ENCODE measurements around the gene GET4.

The GET4 gene

DNA sequence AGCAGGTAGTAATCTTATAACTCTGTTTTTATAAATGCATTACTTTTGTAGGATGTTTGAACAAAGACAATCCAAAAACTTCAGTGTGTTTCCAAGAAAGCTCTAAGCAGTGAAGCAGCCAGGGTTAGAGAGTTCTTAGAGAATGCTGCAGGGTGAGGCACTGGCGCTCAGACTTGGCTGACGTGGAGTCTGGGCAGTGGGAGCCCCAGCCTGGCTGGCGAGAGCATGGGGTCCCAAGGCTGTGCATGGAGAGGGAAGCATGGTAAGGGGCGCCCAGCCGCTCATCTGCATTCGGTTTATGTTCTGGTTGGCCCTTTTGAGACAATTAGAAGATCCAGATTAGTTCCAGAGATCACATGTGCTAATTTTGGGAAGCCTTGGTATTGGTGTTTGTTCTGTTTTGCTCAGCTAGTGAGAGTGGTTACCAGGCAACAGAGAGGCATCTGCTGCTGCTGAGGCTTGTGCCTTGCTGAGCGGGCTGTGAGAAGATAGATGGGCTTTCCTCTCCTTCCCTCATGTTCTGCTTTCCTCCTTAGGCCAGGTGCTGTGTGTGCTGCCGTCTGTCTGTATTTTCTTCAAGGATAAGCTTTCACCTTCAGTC lies 33.8 kb upstream of the GET4 start:
- Histone ChIP-seq H3K27me3 (ENCODE audit: low read depth, low read length) (no peaks in the 10 kb centered on the region), H3K9me3 (ENCODE audit: insufficient read depth, low read length) (no peaks in the 10 kb centered on the region), H3K4me2 (ENCODE audit: low read length) (no peak overlapping the region), H3K4me1 (ENCODE audit: low read length) (no peaks in the 10 kb centered on the region), H3K9ac (ENCODE audit: low read length) (no peak overlapping the region), H3K79me2 (ENCODE audit: low read length) (0 out of 2 replicates have a peak, but pooled peaks cover 5% of the 10 kb centered on the region), H3K4me3 (ENCODE audit: low read length) (no peak overlapping the region), H4K20me1 (ENCODE audit: insufficient read depth, low read length) (no peaks in the 10 kb centered on the region), H3K27ac (ENCODE audit: low read length) (no peak overlapping the region), H3K36me3 (replicated peaks; ENCODE audit: low read depth, low read length) (no peaks in the 10 kb centered on the region), H2AFZ (ENCODE audit: low read depth, low read length) (no peak overlapping the region)
- TF ChIP-seq EZH2phosphoT487 (IDR thresholded peaks at IDR 0.05; ENCODE audit: low read depth): no peak
- TF ChIP-seq, protein P1, sequence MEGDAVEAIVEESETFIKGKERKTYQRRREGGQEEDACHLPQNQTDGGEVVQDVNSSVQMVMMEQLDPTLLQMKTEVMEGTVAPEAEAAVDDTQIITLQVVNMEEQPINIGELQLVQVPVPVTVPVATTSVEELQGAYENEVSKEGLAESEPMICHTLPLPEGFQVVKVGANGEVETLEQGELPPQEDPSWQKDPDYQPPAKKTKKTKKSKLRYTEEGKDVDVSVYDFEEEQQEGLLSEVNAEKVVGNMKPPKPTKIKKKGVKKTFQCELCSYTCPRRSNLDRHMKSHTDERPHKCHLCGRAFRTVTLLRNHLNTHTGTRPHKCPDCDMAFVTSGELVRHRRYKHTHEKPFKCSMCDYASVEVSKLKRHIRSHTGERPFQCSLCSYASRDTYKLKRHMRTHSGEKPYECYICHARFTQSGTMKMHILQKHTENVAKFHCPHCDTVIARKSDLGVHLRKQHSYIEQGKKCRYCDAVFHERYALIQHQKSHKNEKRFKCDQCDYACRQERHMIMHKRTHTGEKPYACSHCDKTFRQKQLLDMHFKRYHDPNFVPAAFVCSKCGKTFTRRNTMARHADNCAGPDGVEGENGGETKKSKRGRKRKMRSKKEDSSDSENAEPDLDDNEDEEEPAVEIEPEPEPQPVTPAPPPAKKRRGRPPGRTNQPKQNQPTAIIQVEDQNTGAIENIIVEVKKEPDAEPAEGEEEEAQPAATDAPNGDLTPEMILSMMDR (IDR thresholded peaks at IDR 0.05; ENCODE audit: low read depth, low read length): no peak

DNA sequence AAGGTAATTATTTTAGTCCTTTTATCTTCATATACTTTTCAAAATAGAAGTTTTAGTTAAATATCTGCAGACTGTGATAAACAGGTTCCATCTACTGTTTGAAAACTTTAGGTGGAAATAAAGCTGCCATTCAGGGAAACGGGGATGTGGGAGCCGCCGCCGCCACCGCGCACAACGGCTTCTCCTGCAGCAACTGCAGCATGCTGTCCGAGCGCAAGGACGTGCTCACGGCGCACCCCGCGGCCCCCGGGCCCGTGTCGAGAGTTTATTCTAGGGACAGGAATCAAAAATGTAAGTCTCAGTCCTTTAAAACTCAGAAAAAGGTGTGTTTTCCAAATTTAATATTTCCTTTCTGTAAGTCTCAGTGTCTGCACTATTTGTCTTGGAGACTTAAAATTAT lies 33.1 kb upstream of the GET4 start:
- Histone ChIP-seq H2AFZ (ENCODE audit: low read depth, low read length) (no peak overlapping the region), H3K27me3 (ENCODE audit: low read depth, low read length) (no peaks in the 10 kb centered on the region), H3K9me3 (ENCODE audit: insufficient read depth, low read length) (no peaks in the 10 kb centered on the region), H3K4me2 (ENCODE audit: low read length) (no peak overlapping the region), H3K36me3 (replicated peaks; ENCODE audit: low read depth, low read length) (no peaks in the 10 kb centered on the region), H3K4me1 (ENCODE audit: low read length) (no peaks in the 10 kb centered on the region), H3K4me3 (ENCODE audit: low read length) (no peak overlapping the region), H3K9ac (ENCODE audit: low read length) (no peak overlapping the region), H3K79me2 (ENCODE audit: low read length) (no peaks in the 10 kb centered on the region), H3K27ac (ENCODE audit: low read length) (no peak overlapping the region), H4K20me1 (ENCODE audit: insufficient read depth, low read length) (no peaks in the 10 kb centered on the region)
- no peak for TF ChIP-seq EZH2phosphoT487 (IDR thresholded peaks at IDR 0.05; ENCODE audit: low read depth)
- TF ChIP-seq, protein P1 (IDR thresholded peaks at IDR 0.05; ENCODE audit: low read depth, low read length): no peak

DNA sequence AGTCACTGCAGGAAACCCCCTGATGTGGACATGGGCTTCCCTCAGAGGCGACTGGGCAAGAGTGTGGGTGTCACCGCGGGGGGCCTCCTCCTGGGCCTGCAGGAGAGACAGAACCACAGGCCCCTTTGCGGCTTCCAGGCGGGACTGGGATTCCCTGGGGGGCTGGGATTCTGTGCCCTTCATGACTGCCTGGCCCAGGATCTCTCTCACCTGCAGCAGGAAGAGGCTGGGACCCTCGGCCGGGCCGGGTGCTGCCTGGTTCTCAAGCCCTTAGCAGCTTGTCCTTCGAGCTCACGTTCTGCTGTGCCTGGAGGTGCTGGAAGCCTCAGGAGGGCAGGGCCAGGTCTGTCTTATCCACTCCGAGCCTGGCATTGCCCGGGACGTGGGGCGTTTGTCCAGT lies 32.3 kb upstream of the GET4 start:
- Histone ChIP-seq H3K4me1 (ENCODE audit: low read length) (no peaks in the 10 kb centered on the region), H3K79me2 (ENCODE audit: low read length) (no peaks in the 10 kb centered on the region), H3K4me3 (ENCODE audit: low read length) (no peak overlapping the region), H3K36me3 (replicated peaks; ENCODE audit: low read depth, low read length) (no peaks in the 10 kb centered on the region), H3K9ac (ENCODE audit: low read length) (no peak overlapping the region), H3K4me2 (ENCODE audit: low read length) (no peak overlapping the region), H4K20me1 (ENCODE audit: insufficient read depth, low read length) (no peaks in the 10 kb centered on the region), H3K27ac (ENCODE audit: low read length) (no peak overlapping the region), H2AFZ (ENCODE audit: low read depth, low read length) (no peak overlapping the region), H3K27me3 (ENCODE audit: low read depth, low read length) (no peaks in the 10 kb centered on the region), H3K9me3 (ENCODE audit: insufficient read depth, low read length) (no peaks in the 10 kb centered on the region)
- no peak for TF ChIP-seq EZH2phosphoT487 (IDR thresholded peaks at IDR 0.05; ENCODE audit: low read depth)
- TF ChIP-seq, protein P1 (IDR thresholded peaks at IDR 0.05; ENCODE audit: low read depth, low read length): no peak

DNA sequence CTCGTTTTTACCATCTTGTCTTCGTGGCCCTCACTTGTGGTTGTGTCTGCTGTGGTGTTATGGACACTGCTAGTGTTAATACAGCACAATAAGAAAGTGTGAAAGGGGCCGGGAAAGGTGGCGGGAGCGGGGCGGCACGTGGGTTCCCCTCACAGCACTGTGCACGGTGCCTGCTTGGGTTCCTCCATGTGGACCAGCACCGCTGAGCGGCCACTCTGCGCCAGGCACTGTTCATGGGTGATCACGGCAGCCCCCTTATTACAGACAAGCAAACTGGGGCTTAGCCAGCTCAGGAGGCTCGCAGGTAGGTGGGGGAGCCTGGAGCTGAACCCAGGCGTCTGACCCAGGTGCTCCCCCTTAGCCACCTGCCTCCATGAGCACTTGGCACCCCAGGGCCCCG lies 31.8 kb upstream of the GET4 start:
- Histone ChIP-seq H4K20me1 (ENCODE audit: insufficient read depth, low read length) (no peaks in the 10 kb centered on the region), H3K27ac (ENCODE audit: low read length) (no peak overlapping the region), H3K9ac (ENCODE audit: low read length) (no peak overlapping the region), H3K79me2 (ENCODE audit: low read length) (no peaks in the 10 kb centered on the region), H3K4me2 (ENCODE audit: low read length) (no peak overlapping the region), H2AFZ (ENCODE audit: low read depth, low read length) (no peak overlapping the region), H3K36me3 (replicated peaks; ENCODE audit: low read depth, low read length) (no peaks in the 10 kb centered on the region), H3K27me3 (ENCODE audit: low read depth, low read length) (no peaks in the 10 kb centered on the region), H3K4me1 (ENCODE audit: low read length) (no peaks in the 10 kb centered on the region), H3K9me3 (ENCODE audit: insufficient read depth, low read length) (no peaks in the 10 kb centered on the region), H3K4me3 (ENCODE audit: low read length) (no peak overlapping the region)
- TF ChIP-seq, protein P1 (IDR thresholded peaks at IDR 0.05; ENCODE audit: low read depth, low read length): no peak
- TF ChIP-seq EZH2phosphoT487 (IDR thresholded peaks at IDR 0.05; ENCODE audit: low read depth): no peak
